AG20443 (cell line): ENCODE results near the gene GMEB2.
A peak's percentile ranks its signal among the peaks of the same experiment; 100 is the strongest.
"Not testable (repeated sequence)": the region's sequence is repeated elsewhere in the genome, so short reads cannot be mapped to it uniquely, and the experiment has no call there.

Experiments
- DNase-seq: peaks from one replicate; pipeline ENCODE4 v3.0.0; 2012; ENCODE audit warnings: low spot score, mixed read lengths

Gene GMEB2

DNA sequence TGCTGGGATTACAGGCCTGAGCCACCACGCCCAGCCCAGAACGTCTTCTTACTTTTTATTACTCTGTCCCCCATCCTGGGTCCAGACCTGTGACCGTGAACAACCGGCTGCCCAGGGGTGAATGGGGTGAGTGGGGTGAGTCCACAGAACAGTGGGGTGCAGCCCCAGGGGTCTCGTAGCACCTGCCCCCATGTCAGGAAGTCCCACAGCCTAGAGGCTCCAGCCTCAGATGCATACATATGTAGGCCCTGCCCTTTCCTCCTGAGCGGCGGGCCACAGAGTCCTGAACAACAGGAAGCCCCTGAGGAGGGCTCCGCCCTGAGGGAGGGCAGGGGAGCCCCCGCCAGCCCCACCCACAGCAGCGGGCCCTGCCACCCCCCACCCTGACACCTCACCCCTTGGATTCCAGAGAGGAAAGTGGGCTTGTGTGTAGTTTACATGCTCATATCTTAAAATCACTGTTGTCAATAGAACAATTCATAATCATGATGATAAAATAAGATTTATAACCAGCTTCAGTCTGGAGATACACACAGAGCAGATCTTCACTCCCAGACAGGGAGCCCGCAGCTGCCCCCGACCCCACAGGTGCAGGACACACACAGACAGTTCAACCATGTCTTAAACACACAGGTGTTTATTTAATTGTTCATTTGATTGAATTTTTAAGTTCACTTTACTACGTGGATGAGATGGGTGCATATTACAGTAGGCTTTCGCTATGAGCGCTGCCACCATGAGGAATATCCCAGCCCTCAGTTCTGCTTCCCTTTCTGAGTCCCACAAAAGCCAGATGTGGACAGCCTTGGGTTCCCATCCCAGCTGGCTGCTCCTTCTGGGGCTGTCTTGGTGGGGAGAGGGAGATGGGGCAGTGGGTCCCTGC lies 12.4 kb upstream of the GMEB2 start:
- DNase-seq = no peak

DNA sequence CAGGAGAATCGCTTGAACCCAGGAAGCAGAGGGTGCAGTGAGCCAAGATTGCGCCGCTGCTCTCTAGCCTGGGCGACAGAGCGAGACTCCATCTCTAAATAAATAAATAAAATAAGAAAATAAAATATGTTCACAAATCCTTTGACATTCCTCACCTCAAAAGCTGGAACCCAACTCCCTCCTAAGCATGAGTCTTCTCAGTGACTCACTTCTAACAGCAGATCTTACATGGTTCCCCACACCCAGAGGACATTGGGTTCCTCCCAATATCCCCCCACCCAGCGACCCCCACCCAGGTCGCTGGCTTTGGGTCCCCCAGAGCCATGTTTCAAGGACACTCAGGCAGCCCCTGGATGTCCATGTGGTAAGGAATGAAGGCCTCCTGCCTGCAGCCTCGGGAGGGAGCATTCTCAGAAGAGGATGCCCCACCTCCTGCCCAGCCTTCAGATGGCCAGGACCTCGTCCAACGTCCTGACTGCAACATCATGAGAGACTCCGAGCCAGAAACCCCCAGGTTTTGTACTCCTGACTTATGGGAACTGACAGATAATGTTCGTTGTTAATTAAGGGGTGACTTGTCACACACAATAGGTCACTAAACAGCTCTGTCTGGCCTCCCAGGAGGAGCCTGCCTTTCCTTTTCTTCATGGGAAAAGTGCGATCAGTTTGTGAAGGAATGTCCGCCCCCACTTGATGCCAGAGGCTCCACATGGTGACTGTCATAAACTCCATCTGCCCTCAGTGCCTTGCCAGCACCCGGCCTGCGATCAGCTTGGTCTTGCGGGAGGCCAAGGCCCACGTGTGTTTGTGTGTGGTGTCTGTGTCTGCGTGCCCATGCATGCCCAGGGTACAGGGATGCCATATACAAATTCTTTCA lies 10.1 kb upstream of the GMEB2 start:
- DNase-seq = peak; percentile 38

DNA sequence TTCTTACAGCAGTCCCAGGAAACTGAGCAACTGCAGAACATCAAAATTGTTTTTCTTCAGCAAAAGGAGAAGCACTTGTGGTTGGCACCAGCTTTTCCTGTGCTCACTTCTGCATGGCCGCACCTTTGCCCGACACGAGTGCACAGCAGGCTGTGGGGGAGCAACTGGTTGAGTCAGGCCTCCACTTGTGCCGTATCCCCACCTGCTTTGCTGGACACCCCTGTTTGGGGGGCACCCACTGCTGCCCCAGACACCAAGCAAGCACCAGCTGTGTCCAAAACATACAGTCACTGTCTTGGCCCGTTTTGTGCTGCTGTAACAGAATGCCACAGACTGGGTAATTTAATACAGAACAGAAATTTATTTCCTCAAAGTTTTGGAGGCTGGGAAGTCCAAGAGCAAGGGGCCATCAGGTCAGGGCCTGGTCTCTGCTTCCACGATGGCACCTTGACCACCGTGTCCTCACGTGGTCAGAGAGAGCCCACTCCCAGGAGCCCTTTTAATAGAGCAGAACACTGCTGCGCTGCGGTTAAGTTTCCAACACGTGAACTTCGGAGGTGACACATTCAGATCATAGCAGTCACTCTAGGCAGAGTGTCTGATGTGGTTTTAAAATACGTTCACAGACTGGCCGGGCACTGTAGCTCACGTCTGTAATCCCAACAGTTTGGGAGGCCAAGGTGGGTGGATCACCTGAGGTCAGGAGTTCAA lies 8.7 kb upstream of the GMEB2 start:
- DNase-seq = peak; percentile 3

DNA sequence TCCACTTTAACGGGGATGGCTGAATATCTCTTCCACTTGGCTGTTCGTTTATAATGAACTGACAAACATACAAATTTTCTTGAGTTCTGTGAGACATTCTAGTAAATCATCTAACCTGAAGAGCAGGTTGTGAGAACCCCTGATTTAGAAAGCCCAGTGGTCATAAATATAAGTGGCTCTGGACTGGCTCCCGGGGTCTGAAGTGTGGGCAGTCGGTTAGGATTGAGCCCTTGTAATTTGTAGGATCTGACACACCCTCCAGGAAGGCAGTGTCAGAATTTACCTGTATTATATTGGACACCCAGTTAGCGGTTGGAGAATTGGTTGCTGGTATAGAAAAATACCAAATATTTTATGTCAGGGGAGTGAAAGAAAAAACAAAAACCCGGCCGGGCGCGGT lies 6.8 kb upstream of the GMEB2 start:
- no peak for DNase-seq

DNA sequence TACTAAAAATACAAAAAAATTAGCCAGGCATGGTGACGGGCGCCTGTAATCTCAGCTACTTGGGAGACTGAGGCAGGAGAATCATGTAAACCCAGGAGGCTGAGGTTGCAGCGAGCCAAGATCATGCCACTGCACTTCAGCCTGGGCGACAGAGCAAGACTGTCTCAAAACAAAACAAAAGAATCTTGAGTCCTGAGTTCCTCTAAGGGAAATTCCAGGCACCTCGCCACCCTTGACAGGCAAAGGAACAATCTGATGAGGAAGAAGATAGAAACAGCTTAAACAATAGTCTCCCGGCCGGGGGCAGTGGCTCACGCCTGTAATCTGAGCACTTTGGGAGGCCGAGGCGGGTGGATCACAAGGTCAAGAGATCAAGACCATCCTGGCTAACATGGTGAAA lies 4.5 kb upstream of the GMEB2 start:
- DNase-seq = not testable (repeated sequence)

DNA sequence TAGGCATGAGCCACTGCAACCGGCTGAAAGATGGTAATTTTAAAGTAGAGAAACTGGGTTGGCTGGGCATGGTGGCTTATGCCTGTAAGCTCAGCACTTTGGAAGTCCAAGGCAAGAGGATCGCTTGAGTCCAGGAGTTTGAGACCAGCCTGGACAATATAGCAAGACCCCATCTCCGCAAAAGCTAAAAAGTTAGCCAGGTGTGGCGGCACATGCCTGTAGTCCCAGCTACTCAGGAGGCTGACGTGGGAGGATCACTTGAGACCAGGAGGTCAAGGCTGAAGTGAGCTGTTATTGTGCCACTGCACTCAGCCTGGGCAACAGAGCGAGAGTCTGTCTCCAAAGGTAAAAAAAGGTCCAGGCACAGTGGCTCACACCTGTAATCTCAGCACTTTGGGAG lies 4.1 kb upstream of the GMEB2 start:
- DNase-seq = not testable (repeated sequence)

DNA sequence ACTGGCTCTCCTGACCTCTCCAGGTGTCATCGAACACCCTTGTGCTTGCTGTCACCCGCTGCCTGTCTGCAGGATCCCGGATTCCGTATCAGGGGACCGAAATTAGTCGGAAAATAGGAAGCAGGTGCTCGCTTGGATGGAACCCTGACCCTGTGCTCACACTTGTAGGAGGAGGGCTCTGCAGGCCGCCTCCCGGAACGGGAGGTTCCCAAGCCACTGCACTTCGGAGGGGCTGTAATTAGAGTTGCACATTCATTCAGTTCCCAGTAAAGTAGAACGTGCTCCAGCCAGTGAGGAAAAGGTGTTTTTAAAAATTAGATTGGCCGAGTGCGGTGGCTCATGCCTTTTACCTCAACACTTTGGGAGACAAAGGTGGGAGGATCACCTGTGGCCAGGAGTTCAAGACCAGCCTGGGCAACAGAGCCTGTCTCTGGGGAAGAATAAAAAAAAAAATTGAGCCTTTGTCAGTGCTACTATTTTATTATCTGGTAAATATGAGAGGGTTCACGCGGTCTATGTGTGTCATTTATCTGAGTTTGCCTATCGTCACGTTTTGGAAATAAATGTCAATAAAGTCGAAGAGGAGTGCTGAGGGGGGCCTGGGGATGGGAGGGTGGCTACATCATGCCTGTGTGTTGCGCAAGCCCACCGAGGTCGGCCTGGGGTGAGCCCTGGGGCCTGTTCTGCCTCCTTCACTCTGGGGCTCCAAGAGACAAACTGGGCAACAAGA lies 1.5 kb upstream of the GMEB2 start:
- DNase-seq = peak; percentile 76

DNA sequence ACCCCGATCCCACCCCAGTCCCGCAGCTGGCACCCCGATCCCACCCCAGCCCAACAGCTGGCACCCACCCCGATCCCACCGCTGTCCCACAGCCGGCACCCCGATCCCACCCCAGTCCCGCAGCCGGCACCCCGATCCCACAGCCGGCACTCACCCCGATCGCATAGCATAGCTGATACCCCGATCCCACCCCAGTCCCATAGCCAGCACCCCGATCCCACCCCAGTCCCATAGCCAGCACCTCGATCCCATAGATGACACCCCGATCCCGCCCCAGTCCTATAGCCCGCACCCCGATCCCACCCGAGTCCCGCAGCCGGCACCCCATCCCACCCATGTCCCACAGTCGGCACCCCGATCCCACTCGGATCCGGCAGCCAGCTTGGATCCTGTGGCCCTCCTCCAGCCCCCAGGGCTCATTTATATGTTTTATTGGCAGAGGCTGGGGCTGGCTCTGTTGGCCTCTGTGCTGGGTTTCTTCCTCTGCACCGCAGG lies 897 bp upstream of the GMEB2 start:
- no peak for DNase-seq

DNA sequence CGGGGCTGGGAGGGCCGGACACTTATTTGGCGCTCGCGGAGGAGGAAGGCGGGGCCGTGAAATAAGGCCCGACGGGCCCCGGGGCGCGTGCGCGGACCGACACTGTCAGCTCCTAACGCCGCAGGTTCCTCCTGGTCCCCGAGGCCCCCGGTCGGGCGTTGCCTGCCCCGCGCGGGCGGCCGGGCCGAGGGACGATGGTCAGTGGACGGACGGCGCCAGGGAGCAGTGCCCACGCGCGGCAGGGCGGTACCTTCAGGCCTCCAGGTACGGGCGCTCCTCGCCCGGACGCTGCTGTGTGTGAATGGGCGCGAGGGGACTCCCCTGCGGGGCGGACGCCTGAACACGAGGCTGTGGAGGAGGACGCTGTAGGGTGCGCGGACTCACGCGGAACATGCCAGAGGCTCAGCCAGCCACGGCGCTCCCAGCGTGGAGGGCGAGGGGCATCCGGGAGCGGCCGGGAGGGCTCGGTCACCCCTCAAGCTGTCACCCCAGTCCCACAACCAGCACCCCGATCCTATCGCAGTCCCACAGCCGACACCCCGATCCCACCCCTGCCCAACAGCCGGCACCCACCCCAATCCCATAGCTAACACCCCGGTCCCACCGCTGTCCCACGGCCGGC lies 339 bp upstream of the GMEB2 start:
- peak; percentile 99 for DNase-seq

DNA sequence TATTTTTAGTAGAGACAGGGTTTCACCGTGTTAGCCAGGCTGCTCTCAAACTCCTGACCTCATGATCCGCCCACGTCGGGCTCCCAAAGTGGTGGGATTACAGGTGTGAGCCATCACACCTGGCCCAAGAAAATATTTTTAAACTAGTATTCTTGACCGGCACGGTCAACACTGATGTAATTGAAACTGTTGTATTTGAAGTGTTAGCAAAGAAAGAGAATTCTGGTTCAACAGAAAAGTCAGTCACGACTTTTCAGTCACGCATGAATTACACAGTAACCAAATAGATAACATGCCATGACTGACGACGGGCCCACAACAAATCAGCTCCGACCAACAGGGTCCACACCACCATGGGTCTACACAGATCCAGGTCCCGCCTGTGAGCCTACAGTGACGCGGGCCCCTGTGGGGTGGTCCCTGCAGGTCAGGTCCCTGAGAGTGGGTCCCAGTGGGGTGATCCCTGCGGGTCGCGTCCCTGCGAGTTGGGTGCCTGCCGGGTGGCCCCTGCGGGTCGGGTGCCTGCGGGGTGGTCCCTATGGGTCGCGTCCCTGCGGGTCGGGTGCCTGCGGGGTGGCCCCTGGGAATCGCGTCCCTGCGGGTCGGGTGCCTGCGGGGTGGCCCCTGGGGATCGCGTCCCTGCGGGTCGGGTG lies 1.0 kb downstream of the GMEB2 start:
- DNase-seq = peak; percentile 34

DNA sequence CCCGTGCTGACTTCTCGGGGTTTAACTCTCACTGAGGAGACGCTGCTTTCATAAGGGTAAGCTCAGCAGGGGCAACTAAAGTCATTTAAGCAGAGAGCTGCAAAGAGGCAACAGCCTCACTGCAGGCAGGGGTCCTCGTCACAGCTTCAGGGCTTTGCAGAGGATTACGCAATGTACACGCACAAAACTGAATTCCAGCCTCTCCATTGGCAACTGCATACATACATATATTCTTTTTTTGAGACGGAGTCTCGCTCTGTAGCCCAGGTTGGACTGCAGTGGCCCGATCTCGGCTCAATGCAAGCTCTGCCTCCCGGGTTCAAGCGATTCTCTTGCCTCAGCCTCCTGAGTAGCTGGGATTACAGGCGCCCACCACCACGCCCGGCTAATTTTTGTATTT lies 2.4 kb downstream of the GMEB2 start:
- peak; percentile 14 for DNase-seq

DNA sequence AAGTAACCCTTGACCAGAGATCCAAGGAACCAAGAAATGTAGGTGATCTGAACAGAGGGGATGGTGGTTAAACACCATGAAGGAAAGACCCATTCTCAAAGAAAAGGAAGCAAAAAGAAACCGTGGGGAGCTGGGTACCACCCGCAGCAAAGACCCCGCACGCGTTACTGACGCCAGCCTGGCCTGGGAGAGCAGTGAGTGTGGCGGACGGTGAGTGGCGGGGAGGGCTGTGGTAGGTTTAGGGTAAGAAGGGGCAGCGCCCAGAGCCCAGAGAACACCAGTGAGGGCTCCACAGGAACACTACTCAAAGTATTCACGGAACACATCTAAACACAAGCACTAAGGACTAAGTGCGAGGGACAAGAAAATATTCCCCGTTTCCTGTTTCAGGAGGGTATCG lies 4.2 kb downstream of the GMEB2 start:
- no peak for DNase-seq

DNA sequence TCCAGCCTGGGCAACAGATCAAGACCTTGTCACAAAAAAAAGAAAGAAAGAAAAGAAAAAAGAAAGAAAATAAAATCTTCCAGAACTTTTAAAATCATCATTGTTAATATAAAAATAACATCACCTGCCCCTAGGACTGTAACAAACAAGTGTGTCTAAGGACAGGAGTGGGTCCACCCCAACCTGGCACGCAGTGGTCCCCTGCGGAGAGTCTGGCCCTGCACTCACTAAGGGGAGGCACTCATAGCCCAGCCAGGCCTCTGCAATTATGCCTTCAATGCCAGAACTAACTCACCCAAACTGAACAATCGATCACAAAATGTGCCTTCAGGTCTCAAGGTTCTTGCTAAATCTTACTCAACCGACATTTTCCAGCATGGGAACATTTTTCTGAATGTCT lies 4.8 kb downstream of the GMEB2 start:
- DNase-seq = no peak

DNA sequence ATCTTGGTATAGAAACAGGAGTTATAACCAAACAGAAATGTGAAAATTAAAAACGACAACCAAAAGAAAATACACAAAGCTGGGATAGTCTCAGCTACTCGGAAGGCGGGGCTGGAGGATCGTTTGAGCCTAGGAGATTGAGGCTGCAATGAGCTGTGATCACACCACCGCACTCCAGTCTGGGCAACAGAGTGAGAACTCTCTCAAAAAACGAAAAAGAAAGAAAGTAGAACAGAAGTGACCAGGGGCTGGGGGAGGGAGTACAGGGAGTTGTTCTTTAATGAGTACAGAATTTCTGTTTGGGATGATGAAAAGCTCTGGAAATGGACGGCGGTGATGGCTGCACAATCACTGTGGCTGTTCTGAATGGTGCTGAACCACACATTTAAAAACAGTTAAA lies 5.9 kb downstream of the GMEB2 start:
- no peak for DNase-seq

DNA sequence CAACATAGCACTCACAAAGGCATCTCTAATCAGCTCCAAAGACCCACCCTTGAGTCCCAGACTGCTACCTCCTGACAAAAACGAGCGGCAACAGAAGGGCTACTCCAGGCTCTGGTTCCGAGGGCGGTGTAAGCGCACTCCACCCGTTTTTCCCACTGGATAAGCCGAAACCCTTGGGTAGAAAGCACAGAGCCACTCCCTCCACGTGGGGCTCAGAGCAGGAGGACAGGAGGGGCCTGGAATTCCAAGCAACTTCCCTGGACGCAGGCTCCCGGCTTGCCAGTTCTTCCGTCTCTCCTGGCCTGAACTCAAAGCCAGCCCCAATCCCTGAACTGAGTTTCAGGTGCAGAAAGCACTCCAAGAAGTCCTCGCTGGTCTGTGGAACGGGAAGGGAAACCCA lies 7.4 kb downstream of the GMEB2 start:
- DNase-seq = peak; percentile 2

DNA sequence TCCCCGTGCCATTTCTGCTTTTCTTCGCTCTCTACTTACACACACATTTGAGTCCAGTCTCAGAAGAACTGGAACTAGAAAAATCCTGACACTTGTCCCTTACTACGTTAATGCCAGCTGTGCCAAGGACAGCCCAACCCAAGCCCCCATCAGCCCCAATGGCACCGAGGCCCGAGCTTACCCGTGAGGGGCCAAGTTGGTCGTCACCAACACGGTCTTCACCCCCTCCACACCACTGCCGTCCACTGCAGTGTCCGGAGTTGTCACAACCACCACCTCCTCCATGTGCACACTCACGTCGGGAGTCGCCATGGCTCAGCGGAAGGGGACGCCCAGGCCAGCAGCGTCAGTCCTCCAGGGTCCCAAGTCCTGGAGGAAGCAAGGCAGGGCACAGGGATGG lies 7.8 kb downstream of the GMEB2 start:
- peak; percentile 2 for DNase-seq

DNA sequence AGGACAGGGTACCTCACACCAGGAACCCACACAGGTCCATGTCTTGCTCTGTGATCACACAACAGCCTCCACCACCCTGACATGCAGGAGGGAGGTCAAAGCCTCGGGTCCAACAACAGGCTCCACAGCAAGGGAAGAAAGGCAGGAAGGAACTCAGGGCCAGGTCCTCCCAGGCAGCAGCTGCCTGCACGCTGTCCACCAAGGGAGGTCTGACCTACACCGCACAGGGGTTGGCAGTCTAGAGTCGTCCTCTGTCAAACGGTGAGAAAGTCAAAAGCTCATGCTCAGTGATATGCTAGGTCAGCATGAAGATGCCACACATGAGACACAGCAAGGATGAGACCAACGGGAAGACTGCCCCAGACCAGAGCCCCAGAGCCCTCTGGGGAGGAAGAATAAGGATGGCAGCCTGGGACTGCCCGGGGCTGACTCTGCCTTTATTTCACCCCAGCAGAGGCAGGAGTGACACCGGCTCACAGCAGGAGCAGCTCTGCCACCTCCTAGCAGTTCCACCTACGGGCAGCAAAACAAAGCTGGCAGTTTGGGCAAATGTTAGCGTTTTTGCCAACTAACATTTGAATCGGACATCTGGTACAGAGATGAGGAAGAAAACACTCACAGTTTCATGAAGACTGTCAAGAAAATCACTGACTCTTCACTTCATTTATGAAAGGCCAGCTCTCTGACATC lies 8.5 kb downstream of the GMEB2 start:
- peak; percentile 9 for DNase-seq

DNA sequence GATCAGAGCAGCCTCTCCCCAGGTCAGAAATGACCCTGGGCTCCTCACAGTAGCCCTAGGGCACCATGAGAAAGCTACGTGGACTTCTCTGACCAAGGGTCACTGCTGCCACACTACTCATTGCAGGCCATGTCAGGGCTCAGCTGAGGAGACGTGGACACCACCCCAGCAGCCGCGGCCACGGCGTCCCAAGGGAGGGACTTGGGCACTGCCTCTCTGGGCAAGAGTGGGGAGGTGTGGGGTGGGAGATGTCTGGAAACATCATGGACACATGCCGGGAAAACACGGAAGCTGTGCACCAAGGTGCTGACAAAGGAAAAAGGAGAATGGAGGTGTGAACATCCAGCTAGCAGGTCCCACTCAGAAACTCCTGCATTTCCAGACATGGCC lies 9.0 kb downstream of the GMEB2 start:
- DNase-seq = no peak

DNA sequence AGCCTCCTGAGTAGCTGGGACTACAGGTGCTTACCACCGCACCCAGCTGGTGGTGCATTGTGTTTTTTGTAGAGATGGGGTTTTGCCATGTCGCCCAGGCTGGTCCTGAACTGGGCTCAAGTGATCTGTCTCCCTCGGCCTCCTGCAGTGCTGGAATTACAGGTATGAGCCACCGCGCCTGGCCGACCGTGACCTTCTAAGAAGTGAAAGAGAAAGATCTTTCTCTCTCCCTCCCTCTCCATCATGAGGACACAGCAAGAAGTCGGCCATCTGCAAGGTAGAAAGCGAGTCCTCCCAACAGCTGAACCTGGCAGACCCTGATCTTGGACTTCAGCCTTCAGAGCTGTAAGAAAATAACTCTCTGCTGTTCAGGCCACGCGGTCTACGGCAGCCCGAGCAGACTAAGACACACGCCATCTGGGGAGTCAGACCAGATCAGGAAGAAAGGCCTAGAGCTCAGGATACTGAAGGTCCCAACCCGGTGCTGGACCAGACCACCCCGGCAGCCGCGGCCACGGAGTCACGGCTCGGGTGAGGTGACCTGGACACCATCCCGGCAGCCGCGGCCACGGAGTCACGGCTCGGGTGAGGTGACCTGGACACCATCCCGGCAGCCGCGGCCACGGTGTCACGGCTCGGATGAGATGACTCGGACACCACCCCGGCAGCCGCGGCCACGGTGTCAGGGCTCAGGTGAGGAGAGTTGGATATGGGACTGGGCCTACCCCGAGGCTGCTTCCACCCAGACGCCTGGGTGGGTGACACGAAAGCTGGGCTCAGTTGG lies 9.6 kb downstream of the GMEB2 start:
- no peak for DNase-seq
